Hepatic stellate cell (primary cell): ENCODE data around the gene BTAF1.
A peak's percentile ranks its signal among the peaks of the same experiment; 100 is the strongest.
"Not testable (repeated sequence)": the region's sequence is repeated elsewhere in the genome, so short reads cannot be mapped to it uniquely, and the experiment has no call there.

Source experiments
- DNase-seq: peaks from one replicate; pipeline ENCODE4 v3.0.0; 2011; ENCODE audit warnings: low spot score

The BTAF1 gene

DNA sequence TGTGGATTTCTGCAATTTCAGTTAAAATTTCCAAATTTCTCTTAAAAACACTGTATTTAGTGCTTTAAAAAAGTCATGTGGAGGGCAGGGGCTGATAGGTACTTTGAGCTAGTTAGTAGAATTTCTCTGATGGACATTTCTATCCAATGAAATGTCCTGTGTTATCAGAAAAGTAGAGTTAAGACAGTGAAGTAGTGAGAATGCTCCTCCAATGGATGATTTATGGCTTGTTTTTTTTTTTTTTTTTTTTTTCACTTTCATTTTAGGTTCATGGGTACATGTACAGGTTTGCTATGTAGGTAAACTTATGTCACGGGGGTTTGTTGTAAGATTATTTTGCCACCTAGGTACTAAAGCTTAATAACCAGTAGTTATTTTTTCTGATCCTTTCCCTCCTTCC lies 55.0 kb downstream of the BTAF1 start:
- no peak for DNase-seq

DNA sequence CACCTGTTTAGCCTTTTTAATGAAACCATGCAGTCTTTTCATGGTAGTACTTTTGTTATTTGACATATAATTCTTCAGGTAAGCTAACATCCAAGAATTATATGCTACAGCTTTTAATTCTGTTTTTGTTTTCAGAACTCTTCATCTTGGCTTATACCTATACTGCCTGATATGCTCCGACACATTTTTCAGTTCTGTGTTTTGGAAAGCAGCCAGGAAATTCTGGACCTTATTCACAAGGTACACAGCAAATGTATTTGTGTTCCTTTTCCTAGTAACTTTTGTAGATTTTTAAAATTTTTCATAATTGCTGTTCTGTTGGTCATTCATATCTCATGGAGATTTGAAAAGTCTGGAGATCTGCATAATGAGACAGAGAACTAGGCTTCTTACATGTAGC lies 56.7 kb downstream of the BTAF1 start:
- no peak for DNase-seq

DNA sequence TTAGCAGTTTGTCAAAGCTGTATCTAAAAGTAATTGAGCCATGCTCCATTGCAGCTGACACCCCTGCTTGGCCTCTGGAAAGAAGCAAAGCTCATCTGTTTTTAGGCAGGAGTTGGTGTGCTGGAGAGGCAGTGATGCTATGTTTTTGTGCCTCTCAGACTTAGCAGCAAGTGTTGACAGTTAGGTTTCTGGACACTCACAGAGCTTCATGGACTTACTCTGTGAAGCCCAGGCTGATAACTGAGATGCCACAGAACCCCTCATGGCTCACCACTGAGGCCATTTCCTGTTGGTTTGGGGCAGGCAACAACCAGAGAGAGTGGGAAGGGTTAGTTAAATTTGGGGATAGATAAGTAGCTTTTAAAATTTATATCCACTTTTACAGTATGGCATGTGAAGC lies 59.8 kb downstream of the BTAF1 start:
- DNase-seq: no peak

DNA sequence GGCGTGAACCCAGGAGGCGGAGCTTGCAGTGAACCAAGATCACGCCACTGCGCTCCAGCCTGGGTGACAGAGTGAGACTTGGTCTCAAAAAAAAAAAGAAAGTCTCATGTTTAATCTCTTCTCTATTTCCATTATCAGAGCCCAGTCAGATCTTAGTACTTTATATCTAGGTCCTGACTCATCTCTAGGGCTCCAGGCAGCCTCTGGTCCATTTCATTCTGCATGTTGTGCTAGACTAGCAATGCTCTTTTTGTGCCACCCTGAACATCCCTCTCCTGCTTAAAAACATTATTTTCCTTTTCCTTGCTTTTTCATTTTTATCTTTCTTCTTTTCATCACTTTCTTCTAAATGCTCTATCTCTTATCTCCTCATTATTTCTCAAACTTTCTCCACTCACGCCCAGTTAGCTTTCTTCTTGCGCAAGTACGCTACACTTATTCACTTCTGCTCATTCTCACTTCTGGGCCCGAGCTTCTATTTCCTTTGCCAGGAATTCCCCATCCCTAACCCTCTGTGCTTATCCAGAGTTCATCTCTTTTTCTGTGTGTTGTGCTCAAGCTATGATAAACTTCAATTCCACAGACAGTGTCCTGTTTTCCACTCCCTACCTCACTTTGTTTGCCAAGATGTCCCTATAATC lies 63.9 kb downstream of the BTAF1 start:
- no peak for DNase-seq

DNA sequence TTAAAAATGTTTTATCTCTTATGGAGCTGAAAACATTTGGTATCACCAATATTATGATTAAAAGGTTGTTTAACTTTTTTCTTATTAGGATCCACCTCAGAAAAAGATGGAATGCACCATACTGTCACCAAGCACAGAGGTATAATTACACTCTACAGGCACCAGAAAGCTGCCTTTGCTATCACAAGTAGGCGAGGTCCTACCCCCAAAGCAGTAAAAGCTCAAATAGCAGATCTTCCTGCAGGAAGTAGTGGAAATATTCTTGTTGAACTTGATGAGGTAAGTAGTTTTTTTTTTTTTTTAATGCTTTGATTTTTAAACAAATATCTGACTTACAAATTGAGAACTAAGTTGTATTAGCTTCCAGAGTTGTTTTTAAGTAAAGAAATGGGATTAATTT lies 68.5 kb downstream of the BTAF1 start:
- no peak for DNase-seq

DNA sequence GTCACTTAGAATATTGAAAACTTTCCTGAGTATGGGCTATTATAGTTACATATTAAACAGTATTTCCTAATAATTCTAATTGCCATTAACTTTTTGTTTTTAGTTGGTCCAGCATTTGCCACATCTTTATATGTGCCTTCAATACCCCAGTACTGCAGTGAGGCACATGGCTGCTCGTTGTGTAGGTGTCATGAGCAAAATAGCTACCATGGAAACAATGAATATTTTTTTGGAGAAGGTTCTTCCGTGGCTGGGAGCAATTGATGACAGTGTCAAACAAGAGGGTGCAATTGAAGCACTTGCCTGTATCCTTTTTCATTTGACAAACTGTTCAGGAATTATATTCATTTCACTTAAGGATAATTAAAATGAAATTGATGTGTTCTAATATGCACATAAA lies 72.7 kb downstream of the BTAF1 start:
- no peak for DNase-seq

DNA sequence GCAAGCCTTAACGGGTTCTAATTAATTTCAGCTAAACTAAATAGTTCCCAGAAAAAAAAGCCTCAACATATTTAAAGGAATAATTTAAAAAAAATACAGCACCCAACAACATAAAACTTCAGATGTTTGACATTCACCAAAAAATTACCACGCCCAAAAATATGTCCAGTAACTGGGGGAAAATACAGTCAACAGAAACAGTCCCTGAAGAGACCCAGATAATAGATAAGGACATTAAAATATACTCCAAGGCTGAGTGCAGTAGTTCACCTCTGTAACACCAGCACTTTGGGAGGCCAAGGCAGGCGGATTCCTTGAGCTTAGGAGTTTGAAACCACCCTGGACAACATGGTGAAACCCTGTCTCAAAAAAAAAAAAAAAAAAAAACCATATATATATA lies 78.0 kb downstream of the BTAF1 start:
- no peak for DNase-seq

DNA sequence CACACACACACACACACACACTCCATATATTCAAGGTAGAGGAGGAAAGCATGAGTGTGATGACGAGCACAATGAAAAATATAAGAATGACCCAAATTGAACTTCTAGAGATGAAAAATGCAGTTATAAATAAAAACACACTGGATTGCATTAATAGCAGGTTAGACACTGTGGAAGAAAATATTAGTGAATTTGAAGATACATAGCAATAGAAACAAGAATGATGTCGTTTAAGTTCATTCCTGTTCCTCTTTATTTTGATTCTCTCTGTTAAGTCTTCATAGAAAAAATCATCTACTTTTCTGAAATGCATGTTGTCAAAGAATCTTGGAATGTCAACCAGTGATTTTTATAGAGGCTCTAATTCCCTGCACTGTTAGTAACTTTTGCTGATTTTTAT lies 78.4 kb downstream of the BTAF1 start:
- DNase-seq: no peak

DNA sequence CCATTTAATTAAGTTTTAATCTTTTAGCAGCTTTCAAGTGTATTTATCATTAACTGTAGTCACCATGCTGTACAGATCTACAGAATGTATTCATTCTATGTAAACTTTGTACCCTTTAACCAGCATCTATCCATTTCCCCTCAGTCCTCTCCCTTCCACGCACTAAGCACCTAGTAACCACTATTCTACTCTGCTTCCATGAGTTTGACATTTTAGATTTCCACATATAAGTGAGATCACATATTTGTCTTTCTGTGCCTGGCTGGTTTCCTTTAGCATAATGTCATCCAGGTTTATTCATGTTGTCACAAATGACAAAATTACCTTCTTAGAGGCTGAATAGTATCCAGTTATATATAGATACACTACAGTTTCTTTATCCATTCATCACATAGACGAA lies 79.7 kb downstream of the BTAF1 start:
- DNase-seq: no peak

DNA sequence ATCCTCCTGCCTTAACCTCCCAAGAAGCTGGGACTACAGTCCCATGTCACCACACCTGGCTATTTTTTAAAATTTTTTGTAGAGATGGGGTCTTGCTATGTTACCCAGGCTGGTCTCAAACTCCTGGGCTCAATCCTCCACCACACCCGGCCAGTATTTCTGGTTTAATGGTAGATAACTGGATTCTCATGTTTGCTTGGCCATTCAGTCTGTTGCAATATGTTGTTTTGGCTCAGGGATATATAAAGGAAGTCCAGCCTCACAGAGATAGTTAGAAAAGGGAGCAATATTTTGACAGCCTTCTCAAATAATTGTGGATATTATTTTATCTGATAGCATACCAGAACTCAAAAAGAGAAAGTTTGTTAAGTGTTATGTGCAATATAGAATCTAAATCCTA lies 82.4 kb downstream of the BTAF1 start:
- no peak for DNase-seq

DNA sequence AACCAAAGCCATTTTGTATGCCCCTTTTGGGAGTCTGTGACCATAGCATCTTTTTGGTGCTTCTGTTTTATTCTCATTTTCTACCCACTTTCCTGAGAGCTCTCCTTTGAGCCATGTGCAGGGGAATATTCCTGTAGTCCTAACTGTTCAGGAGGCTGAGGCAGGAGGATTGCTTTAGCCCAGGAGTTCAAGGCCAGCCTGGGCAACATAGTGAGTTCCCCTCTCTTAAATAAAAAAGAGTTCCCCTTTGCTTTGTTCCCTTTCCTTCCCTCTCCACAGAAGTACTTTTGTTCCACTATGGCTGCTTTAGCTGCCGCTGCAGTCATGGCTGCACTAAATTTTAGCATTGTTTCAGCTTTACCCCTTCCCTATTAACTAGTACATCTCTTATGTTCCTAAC lies 85.9 kb downstream of the BTAF1 start:
- no peak for DNase-seq

DNA sequence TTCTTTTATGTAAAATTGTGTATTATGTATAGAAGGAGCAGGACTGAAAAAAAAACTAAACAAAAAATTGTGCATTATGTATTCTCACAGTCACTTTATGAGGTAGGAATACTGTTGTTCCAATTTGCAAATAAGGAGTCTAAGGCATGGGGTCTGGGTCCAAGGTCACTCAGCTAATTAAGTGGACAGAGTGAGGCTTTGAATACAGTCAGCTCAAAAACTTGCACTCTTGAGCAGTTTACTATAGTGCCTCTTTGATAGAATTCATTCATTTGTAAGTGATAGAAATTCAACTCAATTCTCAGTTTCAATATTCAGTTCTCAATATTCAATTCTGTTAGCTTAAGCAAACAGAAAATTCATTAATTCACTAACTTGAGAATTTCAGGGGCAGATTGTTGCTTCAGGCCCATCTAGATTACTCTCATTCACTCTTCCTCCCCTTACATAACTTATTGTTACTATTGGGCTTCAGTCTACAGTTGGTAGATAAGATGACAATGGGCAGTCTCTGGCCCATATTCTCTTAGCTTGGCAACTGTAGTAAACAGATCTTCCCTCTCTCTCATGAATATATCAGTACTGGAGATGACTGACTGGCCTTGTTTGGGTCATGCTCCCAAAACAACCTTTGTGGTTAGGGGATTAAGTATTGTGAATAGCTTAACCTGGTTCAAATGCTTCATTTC lies 86.6 kb downstream of the BTAF1 start:
- no peak for DNase-seq

DNA sequence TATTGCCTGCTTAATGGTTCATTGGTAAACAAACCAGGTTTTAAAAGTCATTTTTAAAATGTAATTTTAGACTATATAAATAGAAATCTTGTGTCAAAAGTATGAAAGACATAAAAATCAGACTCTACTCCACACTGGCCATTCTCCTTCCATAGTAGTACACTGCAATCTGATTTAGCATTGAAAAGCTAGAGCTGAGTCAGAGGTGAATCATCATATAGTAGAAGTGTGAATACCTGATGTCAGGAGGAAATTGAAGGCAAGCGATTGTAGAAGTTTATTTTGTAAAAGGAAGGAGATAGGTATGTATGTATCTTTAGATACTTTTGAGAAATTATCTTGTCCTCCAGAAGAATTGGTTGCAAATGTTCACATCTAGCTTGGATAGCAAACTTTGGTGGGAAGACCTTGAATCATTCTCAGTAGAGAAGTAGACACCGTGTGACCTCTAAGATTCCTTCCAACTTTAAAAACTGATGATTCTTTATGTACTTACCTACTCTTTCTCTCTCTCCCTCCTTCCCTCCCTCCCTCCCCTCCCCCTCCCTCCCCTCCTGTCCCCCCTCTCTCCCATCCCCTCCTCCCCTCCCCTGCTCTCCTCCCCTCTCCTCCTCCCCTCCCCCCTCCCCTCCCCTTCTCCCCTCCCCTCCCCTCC lies 88.1 kb downstream of the BTAF1 start:
- peak; percentile 28 for DNase-seq

DNA sequence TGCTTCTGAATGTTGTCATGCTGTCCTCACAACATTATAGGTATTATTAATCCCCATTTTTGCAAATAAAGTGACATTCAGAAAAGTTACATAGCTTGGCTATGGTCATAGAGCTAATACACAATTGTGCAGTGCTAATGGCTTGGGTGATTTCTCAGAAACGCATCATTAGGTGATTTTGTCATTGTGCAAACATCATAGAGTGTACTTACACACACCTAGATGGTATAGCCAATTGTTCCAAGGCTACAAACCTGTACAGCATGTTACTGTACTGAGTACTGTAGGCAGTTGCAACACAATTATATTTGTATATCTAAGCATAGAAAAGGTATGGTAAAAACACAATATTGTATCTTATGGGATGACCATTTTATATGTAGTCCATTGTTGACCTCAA lies 91.0 kb downstream of the BTAF1 start:
- no peak for DNase-seq

DNA sequence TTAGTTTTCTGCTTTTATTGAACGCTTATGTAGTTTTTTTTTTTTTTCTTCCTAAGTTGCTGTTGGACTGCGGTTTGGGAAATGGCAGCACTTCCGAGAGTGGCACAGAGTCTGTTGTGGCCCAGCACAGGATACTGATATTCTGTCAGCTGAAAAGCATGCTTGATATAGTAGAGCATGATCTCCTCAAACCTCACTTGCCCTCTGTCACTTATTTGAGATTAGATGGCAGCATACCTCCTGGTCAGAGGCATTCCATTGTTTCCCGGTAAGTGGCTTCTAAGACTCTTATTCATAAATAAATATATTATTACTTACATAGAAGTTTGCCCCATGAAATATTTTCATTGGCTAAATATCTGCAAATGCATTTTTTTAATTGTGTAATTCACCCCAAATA lies 101.1 kb downstream of the BTAF1 start:
- no peak for DNase-seq

DNA sequence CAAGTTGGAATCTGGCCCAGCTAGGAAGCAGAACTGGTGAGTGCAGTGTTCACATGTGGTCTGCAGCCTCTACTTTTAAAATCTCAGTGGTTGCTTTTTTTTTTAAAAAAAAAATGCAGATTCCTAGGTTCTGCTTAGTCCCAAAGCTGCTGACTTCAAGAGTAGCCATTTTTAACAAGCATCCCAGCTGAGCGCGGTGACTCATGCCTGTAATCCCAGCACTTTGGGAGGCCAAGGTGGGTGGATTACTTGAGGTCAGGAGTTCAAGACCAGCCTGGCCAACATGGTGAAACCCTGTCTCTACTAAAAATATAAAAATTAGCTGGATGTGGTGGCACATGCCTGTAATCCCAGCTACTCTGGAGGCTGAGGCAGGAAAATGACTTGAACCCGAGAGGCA lies 101.8 kb downstream of the BTAF1 start:
- DNase-seq: not testable (repeated sequence)

DNA sequence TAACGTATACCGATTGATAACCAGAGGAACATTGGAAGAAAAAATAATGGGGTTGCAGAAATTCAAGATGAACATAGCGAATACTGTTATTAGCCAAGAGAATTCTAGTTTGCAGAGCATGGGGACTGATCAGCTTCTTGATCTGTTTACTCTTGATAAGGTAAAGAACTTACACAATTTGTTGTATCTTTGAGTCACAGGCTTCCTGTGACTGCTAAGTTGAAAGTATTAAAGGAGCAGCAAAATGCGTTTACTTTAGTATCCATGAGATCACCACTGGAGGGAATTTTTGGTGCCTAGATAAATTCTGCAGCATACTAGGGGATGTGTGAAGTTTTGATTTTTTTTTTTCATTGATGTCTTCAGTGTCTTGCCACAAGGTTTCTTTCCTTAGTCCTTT lies 103.6 kb downstream of the BTAF1 start:
- DNase-seq: no peak

DNA sequence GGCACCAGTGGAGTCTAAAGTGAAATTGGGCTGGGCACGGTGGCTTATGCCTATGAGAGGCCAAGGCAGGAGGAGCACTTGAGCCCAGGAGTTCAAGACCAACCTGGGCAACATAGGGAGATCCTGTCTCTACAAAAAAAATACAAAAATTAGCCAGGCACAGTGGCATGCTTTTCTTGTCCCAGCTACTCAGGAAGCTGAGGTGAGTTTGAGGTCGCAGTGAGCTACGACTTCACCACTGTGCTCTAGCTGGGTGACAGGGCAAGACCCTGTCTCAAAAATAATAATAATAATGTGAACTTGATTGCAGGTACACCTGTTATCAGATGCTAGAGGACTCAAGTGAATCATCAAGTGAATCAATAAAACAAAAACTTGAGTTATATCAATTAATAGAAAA lies 108.0 kb downstream of the BTAF1 start:
- DNase-seq: no peak

DNA sequence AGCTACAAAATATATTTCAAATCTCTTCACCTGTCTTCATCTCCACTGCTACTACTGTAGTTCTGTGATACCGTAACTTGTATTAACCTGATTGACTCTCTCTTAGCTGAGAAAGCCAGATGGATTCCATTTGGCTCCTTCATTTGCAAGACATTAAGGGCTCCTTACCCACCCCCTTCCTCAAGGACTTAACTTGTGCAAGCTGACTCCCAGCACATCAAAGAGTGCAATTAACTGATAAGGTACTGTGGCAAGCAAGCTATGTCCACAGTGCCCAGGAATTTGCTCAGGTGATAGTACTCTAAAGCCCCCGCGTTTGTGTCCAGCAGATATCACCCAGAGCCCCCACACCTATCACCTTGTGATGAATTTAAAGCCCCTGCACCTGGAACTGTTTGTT lies 109.5 kb downstream of the BTAF1 start:
- not testable (repeated sequence) for DNase-seq

DNA sequence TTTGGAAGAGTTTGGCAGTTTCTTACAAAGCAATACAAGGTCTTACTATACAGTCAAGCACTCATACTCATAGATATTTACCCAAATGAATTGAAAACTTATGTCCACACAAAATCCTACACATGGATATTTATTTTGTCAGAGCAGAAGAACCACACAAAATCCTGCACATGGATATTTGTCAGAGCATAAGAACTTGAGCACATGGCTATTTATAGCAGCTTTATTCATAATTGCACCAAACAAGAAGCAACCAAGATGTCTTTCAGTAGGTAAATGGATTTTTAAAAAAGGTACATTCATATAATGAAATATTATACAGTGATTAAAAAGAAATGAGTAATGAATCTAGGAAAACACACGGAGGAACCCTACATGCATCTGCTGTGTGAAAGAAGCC lies 115.4 kb downstream of the BTAF1 start:
- DNase-seq: no peak

DNA sequence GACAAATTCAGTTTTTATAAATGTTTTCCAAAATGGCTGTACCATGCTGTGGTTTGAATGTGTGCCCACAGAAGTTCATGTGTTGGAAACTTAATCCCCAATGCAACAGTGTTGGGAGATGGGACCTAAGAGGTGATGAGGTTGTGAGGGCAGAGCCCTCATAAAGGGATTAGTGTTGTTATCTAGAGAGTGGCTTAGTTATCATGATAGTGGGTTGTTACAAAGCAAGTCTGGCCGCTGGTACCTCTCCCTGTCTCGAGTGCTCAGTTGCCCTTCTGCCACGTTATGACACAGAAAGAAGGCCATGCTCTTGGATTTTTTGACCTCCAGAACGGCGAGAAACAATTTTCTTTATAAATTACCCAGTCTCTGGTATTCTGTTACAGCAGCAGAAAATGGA lies 119.0 kb downstream of the BTAF1 start:
- DNase-seq: no peak

DNA sequence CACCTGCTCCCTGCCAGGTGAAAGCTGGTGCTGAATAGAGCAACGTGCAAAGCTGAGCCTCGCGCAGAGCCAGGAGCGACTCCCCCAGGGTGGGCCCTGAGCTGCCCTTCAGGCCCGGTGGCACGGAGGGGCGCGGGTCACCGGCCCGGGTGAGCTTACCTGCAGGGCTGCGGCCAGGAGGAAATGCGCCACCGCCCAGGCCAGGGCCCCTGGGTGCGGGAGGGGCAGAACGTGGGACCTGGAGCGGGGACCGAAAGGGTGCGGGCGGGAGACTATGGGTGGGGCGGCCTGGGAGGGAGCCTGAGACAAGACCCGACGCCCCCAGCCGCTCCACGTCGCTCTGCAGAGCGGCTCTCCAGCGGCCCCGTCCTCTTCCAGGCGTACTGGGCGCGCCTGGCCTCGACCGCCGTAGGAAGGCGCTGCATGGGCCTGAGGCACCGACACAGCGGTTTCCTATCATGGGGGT lies 122.1 kb downstream of the BTAF1 start:
- no peak for DNase-seq

DNA sequence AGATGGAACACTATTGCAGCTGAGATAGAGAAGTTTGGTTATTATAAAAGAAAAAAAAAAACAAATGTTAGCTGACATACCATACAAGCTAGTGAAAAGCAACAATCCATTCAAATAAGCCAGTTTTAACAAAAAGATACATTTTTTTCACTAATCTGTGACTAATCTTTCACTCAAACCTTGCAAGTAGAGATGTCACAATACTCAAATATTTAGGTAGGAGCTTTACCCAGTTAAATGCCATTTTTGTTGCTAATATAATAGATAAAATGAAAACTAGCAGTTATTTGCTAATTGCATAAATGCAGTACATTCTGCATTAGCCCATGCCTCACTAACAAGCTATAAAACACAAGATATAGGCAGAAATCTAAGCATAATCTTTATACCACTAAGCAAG lies 123.6 kb downstream of the BTAF1 start:
- DNase-seq: no peak

DNA sequence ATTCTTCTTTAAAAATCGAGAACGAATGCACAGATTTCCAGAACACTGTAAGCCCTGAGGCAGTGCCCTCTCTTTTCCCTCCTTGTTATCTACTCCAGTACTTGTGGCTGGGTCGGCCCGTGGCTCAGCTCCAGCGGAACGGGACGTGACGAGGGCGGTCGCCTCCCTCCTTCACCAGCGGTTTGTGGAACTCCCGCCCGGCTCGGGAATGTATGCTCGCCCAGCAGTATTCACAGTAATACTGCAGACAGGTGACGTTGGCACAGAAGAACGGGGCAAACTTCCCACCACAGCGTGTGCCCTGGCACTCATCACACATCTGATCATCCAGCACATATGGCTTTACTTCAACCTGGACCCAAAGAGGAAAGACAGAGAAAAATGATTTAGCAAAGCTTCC lies 128.5 kb downstream of the BTAF1 start:
- no peak for DNase-seq
